GM21515 (cell line): ENCODE measurements around the gene METTL25B.

ENCODE experiments used
- ATAC-seq: cut with Tn5 transposase; IDR thresholded peaks from one replicate; pipeline ENCODE4 v1.9.1; 2021; ENCODE audit not compliant: unreplicated experiment

METTL25B gene

GRCh38 chr1:156767101-156767878, 39.0 kb downstream of the METTL25B start, which contains the start of gene PRCC:
PRCC (plus strand) TSS chr1:156767535; CDS start chr1:156767772, 237 bp downstream.
- ATAC-seq: peak; percentile 91

- ATAC-seq: no peak
These were observed 39.8 kb downstream of the METTL25B start for GRCh38 chr1:156767879-156768604.

DNA sequence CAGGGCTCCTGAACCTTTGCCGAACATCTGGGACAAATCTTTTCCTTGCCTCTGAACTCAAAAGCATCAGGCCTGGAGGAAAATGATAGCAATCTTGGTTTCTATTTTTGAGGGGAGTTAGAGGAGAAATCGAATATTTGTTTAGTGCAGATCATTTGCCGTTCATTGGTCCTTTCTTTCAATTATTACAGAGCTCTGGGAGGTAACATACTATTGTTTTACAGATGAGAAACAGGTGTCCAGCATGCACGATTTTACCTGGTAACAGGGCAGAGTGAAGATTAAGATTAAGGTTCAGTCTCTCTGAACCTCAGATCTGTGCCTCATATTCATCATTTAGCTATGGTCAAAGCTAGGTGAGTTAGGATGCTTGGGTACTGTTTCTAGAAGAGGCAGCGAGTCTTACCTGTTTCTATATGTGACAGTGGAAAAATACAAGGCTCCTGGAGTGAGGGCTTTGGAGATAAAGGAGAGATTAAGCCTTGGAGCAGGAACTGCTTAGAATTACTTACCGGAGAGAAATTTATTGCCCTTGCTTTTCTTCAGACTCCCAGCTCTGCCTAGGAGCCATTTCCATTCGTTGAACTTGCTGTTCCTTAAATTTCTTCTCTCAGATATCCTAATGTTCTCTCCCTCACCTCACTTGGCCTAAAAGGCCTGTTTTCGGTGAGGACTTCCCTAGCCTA, 40.5 kb downstream of the METTL25B start:
- ATAC-seq: no peak

DNA sequence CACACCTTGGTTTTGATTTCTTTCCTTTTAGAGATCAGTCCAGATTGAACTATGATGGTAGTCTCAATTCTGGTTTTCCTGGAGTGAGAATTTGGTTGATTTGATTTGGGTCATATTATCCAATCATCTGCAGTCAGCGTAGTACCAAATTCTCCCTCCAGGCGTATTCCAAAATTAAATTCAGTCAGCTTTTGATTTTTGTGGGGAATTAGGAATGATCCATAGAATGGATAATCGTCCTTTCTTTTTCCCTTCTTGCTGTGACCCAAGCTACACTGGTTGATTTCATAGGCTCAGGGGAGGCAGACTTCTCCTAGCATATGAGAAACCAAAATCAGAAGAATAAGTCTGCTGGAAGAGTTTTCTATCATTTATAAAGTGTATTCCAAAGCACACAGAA, 44.0 kb downstream of the METTL25B start:
- ATAC-seq: no peak

- no peak for ATAC-seq
These were observed 44.6 kb downstream of the METTL25B start for GRCh38 chr1:156772728-156773497.

- no peak for ATAC-seq
These were observed 45.3 kb downstream of the METTL25B start for GRCh38 chr1:156773607-156774006.

DNA sequence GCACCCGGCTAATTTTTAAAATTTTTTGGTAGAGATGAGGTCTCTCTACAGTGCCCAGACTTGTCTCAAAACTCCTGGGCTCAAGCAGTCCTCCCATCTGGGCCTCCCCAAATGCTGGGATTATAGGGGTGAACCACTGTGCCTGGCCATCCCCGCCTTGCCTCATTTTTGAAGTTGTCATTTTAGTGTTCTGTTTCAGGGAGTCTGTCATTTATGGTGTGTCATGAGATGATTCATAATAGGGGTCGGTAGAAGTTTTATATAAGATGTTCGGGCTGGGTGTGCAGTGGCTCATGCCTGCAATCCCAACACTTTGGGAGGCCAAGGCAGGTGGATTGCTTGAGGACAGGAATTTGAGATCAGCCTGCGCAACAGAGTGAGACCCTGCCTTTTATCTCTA, 47.5 kb downstream of the METTL25B start:
- no peak for ATAC-seq

- ATAC-seq: no peak
These were observed 48.7 kb downstream of the METTL25B start for GRCh38 chr1:156776942-156777341.

GRCh38 chr1:156777573-156777972, 49.3 kb downstream of the METTL25B start:
- no peak for ATAC-seq

DNA sequence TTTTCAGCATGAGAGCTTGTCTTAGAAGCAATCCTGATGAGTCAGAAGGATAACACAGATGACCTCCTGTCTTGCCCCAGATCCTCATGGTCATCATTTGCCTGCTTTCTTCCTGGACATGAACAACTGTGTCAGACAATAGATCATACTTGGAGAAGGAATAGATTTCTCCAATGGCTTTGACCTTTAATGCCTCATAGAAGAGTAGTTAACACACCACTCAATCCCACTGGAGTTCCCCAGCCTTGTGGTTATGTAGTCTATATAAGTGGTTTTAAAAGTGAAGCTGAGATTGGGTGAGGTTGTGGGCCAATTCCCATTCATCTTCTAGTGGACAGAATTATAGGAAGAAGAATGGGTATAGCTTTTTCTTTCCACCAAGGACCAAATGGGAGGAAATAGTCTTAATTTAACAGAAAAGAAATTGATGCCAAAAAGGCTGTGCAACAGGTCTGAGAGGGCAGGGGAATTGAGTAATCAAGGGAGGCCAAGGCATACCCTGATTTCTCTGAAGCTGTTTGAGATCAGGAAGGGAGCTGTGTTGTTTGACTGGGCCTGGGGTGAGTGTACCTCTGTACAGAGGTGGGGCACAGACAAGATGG, 53.4 kb downstream of the METTL25B start:
- no peak for ATAC-seq

- ATAC-seq: no peak
These were observed 57.2 kb downstream of the METTL25B start for GRCh38 chr1:156785458-156785857.
